LoVo (cell line): ENCODE results near the gene CDC37L1.

Experiments used
- DNase-seq: peaks from one replicate; pipeline ENCODE4 v3.0.0-alpha.2; 2016; ENCODE audit warnings: low spot score

CDC37L1 gene

GRCh38 chr9:4755026-4755609 is 75.7 kb downstream of the CDC37L1 start:
- no peak for DNase-seq

- no peak for DNase-seq
These were observed 77.1 kb downstream of the CDC37L1 start for GRCh38 chr9:4756420-4756819.
